Medulla oblongata (tissue), 1 donor: ENCODE results near the gene AMBRA1.
"Not testable (repeated sequence)": the region's sequence is repeated elsewhere in the genome, so short reads cannot be mapped to it uniquely, and the experiment has no call there.

ENCODE experiments used
- DNase-seq: peaks from one replicate; pipeline ENCODE4 v3.0.0-alpha.2; 2015; ENCODE audit errors: extremely low spot score

Gene AMBRA1

DNA sequence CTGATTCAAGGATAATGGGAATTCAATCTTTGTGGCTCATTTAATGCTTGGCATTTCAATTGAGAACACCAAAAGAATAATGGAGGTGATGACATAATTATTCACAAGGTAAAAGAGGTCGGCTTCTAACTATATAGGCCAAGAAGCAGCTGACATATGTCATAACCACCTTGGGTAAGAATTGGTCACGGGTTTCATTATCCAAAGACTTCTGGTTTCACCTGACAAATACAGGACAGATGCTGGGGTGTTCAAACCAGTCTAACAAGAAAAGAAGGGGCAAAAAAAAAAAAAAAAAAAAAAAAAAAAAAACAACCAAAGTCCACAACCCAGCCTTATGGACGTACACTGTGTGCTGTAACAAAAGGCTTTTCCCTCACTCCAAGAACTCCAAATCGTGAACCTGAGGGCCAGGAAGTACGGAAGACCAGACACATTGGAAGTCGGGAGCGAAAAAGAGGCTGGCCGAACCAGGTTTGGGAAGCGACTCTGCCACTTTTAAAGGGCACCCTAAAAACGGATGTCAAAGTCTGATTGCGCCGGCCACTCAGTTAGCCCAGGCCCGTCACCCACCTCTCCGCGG, 22.8 kb upstream of the AMBRA1 start:
- DNase-seq = no peak

DNA sequence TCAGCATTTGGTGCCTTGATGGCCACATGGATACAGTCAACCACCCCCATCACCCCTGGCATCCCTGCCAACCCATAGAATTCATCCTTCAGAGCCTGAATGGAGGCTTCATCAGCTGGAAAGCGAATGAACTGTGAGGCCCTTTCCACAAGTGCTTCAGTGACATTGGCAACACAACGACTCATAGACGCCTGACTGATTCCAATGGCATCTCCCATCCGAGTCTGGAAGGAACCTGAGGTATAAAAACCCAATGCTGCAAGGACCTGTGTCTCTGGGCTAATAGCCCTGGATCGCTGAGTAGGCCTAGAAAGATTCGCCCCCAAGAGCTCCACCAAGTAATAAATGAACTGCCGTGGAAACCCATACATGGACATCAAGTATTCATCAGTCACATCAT, 21.9 kb upstream of the AMBRA1 start:
- DNase-seq = no peak

- DNase-seq = peak; percentile 79
Observed at GRCh38 chr11:46612326-46612725, 18.5 kb upstream of the AMBRA1 start.

DNA sequence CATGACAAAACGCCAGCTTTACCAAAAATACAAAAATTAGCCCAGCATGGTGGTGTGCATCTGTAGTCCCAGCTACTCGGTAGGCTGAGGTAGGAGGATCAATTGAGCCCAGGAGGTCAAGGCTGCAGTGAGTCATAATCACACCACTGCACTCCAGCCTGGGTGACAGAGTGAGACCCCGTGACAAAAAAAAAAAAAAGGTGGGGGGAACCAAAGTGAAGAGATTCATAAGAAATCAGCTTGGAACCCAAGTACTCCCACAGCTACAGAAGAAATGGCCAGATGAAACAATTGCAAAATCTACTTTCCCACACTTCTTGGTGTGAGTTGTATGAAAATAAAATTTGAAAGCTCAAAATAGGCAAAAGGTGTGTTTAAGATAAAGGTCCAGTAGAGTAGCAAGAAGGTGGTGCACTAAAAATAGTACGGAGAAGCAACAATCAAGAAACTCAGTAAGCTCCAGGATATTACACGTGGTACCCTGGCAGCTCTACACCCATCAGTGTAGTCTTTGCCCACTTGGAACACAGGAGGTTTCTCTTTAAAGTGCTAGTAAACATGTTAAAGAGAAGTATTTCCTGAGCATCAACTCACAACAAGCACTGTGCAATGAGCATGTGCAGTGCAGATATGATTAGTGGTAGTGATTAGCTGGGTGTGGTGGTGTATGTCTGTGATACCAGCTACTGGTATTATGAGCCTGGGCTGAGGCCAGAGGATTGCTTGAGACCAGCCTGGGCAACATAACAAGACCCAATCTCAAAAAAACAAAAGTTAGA, 17.9 kb upstream of the AMBRA1 start:
- DNase-seq = peak; percentile 43

DNA sequence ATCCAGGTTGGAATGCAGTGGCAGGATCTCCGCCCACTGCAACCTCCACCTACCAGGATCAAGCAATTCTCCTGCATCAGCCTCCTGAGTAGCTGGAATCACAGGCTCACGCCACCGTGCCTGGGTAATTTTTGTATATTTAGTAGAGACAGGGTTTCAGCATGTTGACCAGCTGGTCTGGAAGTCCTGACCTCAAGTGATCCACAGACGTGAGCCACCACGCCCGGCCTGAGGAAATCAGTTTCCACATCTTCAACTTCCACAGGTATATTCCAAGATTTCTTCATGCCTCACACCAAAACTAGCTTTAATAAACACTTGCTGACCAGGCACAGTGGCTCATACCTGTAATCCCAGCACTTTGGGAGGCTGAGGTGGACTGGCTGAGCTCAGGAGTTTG, 15.6 kb upstream of the AMBRA1 start:
- no peak for DNase-seq

DNA sequence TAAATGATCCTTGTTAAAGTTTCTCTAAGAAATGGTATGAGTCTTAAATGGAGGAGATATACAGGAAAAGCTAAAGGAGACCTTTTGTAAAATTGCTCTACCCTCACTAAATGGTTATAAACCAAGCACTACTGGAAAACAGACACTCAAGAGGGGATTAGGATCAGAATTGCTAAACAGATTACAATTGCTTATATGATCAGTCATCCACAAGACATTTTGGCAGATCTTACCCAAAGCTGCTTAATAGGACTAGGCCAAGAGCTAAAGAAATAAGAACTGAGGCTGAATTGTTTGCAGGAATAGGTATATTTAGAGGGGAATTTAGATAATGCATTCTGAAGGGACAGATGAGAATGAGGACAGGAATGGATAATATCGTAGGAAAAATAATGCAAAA, 13.7 kb upstream of the AMBRA1 start:
- no peak for DNase-seq

DNA sequence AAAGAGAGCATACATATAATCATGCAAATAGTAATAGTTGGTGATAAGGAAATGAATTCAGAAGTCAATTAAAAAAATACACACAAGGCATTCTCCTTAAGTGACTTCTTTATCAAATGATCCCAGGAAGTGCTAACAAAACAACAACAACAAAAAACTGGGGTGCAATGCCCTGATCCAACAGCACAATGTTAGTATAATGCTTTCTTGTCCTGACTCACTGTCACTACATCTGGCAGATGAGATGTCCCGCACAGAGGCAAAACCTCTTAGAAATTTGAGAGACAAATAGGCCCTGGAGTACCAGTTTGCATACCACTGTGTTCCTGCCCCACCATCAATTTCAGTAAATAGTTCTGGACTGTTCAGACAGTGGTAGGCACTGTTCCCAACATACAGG, 11.0 kb upstream of the AMBRA1 start:
- DNase-seq = peak; percentile 52

DNA sequence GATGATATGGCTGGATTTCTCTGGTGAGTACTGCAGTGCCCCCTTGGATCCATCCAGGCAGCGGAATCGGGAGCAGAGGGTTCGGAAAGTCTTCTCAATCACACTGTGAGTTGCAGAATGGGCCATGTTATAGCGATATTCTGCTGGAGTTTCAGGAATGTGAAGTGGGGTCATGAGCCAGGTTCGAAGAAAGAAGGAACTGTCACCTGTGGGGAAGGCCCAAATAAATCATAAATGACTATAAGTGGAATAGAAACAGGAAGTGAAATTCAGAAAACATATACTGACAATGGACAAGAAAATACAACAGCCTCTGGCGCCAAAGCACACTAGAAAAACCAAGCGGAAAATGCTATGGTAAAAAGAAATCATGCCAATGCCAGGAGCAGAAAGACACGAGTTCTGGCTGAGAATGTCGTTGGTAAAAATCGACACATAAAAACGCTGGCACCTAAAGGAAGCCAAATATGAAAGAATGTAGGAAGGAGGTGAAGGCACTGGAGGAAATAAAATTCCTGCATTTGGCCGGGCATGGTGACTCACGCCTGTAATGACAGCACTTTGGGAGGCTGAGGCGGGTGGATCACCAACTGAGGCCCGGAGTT, 10.0 kb upstream of the AMBRA1 start:
- no peak for DNase-seq

DNA sequence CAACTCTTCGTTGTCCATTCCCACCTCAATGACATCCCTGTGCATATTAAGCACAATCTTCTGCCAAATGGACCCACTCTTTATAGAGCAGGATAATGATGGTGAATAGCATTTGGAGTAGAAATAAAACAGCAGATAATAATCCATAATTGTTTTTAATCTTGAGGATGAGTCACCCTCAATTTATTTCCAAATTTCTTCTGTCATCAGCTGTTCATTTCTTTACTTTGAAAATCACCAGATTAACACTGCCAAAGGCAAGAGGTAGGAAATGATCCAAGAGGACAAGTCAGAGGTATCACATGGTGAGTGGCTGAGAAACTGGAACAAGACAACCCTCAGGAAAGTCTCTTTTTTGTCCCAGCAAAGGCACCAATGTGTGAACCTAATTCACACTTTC, 7.3 kb upstream of the AMBRA1 start:
- DNase-seq = peak; percentile 67

DNA sequence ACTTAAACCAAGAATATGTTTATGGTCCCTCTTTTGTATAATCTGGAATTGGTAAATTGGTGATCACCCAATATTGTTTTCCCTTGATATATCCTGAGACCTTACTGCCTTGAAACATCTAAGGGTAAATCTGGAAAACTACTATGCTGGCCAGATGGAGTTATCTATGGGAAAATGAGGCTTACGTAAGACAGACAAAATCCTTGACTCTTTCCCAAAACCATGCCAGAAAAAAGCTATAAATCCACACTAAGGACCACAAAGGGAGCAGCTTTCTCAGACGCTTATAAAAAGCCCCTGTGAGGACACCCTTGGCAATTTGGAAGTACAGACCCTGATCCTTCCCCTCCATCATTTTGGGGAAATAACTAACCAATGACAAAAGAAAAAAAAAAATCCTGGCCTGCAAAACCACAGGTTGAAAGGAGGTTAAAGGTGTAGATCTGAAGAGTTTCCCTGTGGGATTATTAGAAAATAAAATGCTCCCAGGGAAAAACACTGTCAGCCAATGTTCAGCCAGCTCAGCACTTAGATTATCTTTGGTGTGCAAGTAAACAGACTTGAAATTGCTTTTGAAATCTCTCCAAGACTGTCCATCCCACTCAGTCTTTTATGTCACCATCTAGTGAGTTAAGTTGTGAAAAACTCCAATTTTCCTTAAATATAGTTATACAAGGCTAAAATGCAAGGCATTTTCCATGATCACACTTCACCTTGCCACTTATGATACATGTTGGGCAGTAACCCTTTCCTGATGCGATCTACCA, 6.6 kb upstream of the AMBRA1 start:
- DNase-seq = no peak

DNA sequence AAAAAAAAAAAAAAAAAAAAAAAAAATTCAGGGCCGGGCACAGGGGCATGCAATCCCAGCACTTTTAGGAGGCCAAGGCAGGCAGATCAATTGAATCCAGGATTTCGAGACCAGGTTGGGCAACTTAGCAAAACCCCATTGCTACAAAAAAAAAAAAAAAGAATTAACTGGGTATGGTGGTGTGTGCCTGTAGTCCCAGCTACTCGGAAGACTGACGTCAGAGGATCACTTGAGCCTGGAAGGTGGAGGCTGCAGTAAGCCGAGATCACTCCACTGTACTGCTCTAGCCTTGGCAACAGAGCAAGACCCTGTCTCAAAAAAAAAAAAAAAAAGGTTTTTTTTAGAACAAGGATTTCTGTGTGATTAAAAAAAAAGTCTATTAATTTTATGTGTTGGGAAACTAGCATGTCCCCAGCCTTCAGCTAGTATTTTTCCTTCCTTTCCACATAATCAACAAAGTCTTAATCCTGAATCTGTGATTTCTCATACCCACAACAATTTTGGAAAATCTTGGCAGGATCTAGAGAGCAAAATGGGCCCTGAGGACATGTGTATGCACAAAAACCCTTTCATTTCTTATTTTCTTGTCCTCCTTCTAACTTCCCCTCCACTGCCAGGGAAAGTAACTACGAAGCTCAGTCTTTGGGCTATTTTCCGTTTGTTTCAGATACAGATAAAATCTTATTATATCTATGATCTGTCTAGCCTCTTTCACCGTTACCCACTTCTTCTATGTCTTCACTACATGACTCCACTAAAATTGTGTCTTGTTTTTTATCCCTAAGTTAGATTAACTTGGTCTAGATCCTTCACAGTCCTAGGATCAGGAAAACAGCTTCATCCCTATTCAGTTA, 5.7 kb upstream of the AMBRA1 start:
- DNase-seq = no peak

GRCh38 chr11:46597609-46598219, 3.9 kb upstream of the AMBRA1 start:
- no peak for DNase-seq

DNA sequence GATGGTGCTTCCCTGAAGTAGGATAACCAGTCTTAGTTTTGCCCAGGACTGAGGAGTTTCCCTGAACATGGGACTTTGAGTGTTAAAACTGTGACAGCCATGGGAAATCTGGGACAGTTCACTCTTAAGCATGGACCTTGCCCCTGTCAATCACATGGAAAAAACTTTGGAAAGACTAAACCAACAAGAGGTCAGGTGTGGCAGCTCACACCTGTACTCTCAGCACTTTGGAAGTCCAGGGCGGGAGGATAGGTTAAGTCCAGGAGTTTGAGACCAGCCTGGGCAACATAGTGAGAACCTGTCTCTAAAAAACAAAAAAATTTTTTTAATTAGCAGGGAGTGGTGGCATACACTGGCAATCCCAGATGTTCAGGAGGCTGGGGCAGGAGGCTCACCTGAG, 3.3 kb upstream of the AMBRA1 start:
- no peak for DNase-seq

DNA sequence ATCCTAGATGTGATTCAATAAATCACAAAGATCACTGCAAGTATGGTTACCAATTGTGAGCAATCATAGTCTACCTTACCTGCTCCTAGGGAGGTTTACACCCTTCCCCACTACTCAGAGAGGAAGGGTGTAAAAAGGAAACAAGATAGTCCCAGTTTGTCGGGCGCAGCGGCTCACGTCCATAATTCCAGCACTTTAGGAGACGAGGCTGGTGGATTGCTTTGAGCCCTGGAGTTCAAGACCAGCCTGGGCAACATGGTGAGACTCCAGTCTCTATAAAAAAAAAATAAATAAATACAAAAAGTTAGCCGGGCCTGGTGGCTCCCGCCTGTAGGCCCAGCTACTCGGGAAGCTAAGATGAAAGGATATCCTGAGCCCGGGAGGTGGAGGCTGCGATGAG, 962 bp upstream of the AMBRA1 start:
- DNase-seq = no peak

DNA sequence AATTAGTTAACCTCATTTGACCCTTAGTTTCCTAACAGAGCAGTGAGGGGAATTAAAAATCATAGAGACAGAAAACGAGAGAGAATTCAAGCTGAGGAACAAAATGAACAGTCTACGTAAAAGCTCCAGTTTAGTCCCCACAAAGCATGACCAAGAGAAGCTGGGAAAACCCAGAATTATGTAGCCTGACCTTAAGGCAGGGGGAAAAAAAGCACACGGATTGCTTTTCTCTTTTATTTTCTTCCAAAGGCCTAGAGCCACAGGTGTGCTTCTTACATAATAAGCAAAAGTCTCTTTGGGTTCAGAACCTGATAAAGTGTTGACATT, 514 bp upstream of the AMBRA1 start:
- DNase-seq = no peak

GRCh38 chr11:46590740-46591605, 2.9 kb downstream of the AMBRA1 start:
- DNase-seq = no peak

DNA sequence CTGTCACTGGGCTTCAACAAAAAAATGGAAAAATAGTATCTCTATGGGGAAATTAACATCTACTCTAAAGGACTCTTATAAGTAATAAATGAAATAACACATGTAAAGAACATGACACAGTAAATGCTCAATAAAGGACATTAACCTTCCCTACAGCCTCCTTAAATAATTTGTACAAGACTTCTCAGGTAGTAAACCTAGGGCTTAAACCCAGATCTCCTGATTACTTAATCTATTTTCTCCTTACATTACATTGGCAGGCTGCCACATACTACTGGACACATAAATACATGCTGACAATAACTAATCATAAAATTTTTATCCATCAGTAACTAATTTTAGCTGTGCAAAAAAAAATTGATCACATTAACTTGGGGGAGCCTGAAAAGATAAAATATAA, 4.9 kb downstream of the AMBRA1 start:
- DNase-seq = no peak

DNA sequence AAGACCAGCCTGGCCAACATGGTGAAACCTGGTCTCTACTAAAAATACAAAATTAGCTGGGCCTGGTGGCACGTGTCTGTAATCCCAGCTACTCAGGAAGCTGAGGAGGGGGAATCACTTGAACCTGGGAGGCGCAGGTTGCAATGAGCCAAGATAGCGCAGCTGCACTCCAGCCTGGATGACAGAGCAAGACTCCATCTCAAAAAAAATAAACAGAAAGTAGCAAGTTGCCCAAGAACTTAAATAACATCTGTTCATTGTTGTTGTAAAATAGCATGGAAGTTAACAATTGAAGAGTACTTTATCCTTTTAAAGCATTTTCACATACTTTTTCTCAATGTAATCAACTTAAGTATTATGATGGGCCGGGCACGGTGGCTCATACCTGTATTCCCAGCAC, 5.7 kb downstream of the AMBRA1 start:
- no peak for DNase-seq

GRCh38 chr11:46583513-46583912, 10.3 kb downstream of the AMBRA1 start:
- not testable (repeated sequence) for DNase-seq

DNA sequence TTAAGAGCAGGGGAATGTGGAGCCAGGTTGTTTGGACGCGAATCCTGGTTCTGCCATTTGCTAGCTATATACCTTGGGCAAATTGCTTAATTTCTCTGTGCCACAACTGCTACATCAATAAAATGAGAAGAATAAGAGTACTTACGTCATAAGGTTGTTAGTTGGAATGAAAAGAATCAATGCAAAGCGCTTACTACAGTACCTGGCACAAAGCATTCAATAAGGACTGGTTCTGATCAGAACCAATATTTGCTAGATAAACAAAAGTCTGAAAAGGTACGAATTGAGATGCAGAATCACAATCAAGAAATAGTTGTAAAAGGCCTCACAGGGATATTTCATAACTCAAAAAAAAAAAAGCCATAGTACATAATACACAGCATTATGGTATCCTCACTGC, 11.2 kb downstream of the AMBRA1 start:
- no peak for DNase-seq
